Right atrium auricular region (tissue), 2 donors: ENCODE measurements around the gene OTUD4. TPM values are rescaled to one million over a fixed set of nuclear protein-coding genes. Genes with fewer than 3 reads are reported as not detected.

Experiments used
- DNase-seq: peaks from one replicate; pipeline ENCODE4 v3.0.0-alpha.2; 2019; ENCODE audit warnings: low spot score
- H3K27ac ChIP-seq, 2 donors: fragments of 200-600 bp; sonication (generic); 1 replicate in 1 of 2; 2 replicates in 1 of 2; pipeline ENCODE4 v1.5.1; 2016 to 2019
- H3K27me3 ChIP-seq, 2 donors: fragments of 200-600 bp; sonication (generic); one replicate each; pipeline versions ENCODE4 v1.5.1 to v1.6.0; 2017 to 2019
- H3K36me3 ChIP-seq: fragments of 200-600 bp; sonication (generic); one replicate; pipeline ENCODE4 v1.5.1; 2016
- H3K4me1 ChIP-seq, 2 donors: fragments of 200-600 bp; sonication (generic); one replicate each; pipeline versions ENCODE4 v1.5.1 to v1.6.0; 2017 to 2019
- H3K4me3 ChIP-seq, 2 donors: fragments of 200-600 bp; sonication (generic); 1 replicate in 1 of 2; 2 replicates in 1 of 2; pipeline ENCODE4 v1.5.1; 2017 to 2019; ENCODE audit warnings: mild to moderate bottlenecking in 1 of 2, moderate library complexity in 1 of 2
- H3K9me3 ChIP-seq, 2 donors: fragments of 200-600 bp; sonication (generic); one replicate each; pipeline ENCODE4 v1.5.1; 2019
- CTCF ChIP-seq, 2 donors: fragments of 200-600 bp; sonication (generic); IDR thresholded peaks; one replicate each; pipeline ENCODE4 v1.5.1; 2019; ENCODE audit warnings: antibody characterized with exemption in 2 of 2
- total RNA-seq, 2 donors: library from RNA; depleted of rRNA; stranded (reverse); fragments of >200 nt; gene quantifications; one replicate each; pipeline ENCODE4 v1.1.0, GENCODE V29; 2016

The OTUD4 gene
- total RNA-seq, 2 donors from 2014 or later = 20.6 to 23.7 TPM

DNA sequence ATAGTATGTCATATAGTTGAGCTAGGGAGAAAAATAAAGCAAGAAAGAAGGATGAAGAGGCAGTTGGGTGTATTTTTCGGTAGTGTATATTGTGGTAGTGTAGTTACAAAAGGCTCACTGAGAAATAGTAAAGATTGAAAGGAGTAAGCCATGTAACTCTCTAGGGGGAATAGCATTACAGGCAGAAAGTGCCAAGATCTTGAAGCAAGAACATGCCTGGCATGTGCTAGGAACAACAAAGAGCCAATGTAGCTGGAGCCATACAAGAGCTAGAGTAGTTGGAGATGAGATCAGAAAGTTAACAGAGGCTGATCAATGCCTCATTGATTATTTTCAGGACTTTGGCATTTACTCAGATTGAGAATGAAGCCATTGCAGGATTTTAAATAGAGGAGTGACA is 79.3 kb downstream of the OTUD4 start:
- H3K36me3 ChIP-seq = peaks cover 12% of the 10 kb centered on the region
- H3K27ac ChIP-seq = no peak overlapping the region
- H3K4me1 ChIP-seq = peaks cover 0 to 24% of the 10 kb centered on the region in 2 donors
- H3K4me3 ChIP-seq = no peak overlapping the region
- no peaks in the 10 kb centered on the region for H3K27me3 ChIP-seq
- no peak for DNase-seq
- no peak for TF ChIP-seq CTCF (IDR thresholded peaks at IDR 0.05)
- H3K9me3 ChIP-seq = no peaks in the 10 kb centered on the region

DNA sequence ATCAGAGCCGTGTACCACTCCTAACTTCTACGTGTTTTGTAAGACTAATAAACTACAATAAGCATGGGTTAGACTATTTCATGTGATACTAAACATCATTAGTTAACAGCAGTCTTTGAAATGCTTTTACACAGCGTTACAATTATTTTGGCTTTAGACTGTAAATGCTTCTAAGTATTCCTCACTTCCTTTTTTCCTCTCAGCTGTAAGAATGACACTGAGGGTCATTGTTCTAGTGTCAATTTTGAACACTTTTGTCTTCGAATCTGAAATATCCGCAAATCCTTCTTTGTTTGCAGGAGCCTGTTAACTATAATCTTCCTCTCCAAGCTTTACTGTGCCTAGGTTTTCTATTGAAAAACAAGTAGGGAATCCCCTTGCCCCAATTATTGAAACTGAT is 80.7 kb downstream of the OTUD4 start:
- Histone ChIP-seq H3K27me3 (no peaks in the 10 kb centered on the region), H3K4me3 (peak overlapping the region in 1 of 2 donors; percentile 58), H3K27ac (no peak overlapping the region), H3K36me3 (peaks cover 6% of the 10 kb centered on the region), H3K4me1 (peaks cover 0 to 24% of the 10 kb centered on the region in 2 donors), H3K9me3 (no peaks in the 10 kb centered on the region)
- TF ChIP-seq CTCF (IDR thresholded peaks at IDR 0.05) = no peak
- no peak for DNase-seq

GRCh38 chr4:145098675-145099037 is 81.7 kb downstream of the OTUD4 start:
- no peak for TF ChIP-seq CTCF (IDR thresholded peaks at IDR 0.05)
- Histone ChIP-seq H3K27me3 (no peaks in the 10 kb centered on the region), H3K4me3 (peak overlapping the region; percentile 58 to 73), H3K4me1 (peaks cover 0 to 24% of the 10 kb centered on the region in 2 donors), H3K36me3 (peaks cover 16% of the 10 kb centered on the region), H3K27ac (peak overlapping the region; percentile 88 to 89), H3K9me3 (peaks cover 0 to 6% of the 10 kb centered on the region in 2 donors)
- no peak for DNase-seq

GRCh38 chr4:145097821-145098674 is 82.3 kb downstream of the OTUD4 start, which contains the start of the genes ABCE1 and ANAPC10:
Gene ABCE1, plus strand, starts transcription at chr4:145098311. Its CDS starts 6,102 bp downstream, at chr4:145104413.
Gene ANAPC10, minus strand, starts transcription at chr4:145098196. Its CDS starts 2,097 bp downstream, at chr4:145096099.
- peak; percentile 96 for DNase-seq
- peak in 1 of 2 donors; percentile 58 for TF ChIP-seq CTCF (IDR thresholded peaks at IDR 0.05)
- Histone ChIP-seq H3K27ac (peak within 1 kb of the TSS; percentile 88 to 89), H3K36me3 (peaks cover 22% of the 10 kb centered on the region), H3K4me1 (peaks cover 0 to 24% of the 10 kb centered on the region in 2 donors), H3K27me3 (no peaks in the 10 kb centered on the region), H3K9me3 (peaks cover 0 to 9% of the 10 kb centered on the region in 2 donors), H3K4me3 (peak within 1 kb of the TSS; percentile 58 to 73)

DNA sequence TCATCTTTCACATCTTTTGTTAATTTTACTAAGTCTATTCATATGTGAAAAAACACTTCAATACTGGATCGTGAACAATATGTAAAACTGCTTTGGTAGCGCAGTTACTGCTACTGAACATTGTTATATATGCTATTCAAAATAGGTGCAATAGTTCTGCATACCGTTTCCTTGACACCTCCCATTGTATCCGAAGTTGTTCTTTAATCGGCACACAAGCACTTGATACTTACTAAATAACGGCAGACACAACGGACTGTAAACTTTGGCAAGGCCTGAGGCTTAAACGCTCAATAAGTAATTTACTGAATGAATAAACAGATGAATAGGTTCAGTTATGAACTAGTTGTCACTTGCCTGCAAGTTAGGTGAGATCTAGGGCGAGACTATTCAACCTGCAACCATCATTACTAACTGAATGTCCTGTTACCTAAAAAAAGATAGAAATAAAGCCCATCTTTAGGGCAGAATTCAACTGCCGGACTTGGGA is 83.0 kb downstream of the OTUD4 start:
- H3K4me1 ChIP-seq = peaks cover 0 to 24% of the 10 kb centered on the region in 2 donors
- no peak for DNase-seq
- peak overlapping the region; percentile 58 to 73 for H3K4me3 ChIP-seq
- peak overlapping the region; percentile 88 to 89 for H3K27ac ChIP-seq
- H3K27me3 ChIP-seq = no peaks in the 10 kb centered on the region
- peaks cover 29% of the 10 kb centered on the region for H3K36me3 ChIP-seq
- peaks cover 0 to 9% of the 10 kb centered on the region in 2 donors for H3K9me3 ChIP-seq
- TF ChIP-seq CTCF (IDR thresholded peaks at IDR 0.05) = no peak
